HG02981 (cell line): Measurements from ENCODE around the gene NELFE.
"Not testable (repeated sequence)": the region's sequence is repeated elsewhere in the genome, so short reads cannot be mapped to it uniquely, and the experiment has no call there.

Source experiments
- ATAC-seq: cut with Tn5 transposase; IDR thresholded peaks from one replicate; pipeline ENCODE4 v1.9.1; 2021; ENCODE audit warnings: mild to moderate bottlenecking, moderate library complexity; ENCODE audit not compliant: unreplicated experiment

Gene NELFE

DNA sequence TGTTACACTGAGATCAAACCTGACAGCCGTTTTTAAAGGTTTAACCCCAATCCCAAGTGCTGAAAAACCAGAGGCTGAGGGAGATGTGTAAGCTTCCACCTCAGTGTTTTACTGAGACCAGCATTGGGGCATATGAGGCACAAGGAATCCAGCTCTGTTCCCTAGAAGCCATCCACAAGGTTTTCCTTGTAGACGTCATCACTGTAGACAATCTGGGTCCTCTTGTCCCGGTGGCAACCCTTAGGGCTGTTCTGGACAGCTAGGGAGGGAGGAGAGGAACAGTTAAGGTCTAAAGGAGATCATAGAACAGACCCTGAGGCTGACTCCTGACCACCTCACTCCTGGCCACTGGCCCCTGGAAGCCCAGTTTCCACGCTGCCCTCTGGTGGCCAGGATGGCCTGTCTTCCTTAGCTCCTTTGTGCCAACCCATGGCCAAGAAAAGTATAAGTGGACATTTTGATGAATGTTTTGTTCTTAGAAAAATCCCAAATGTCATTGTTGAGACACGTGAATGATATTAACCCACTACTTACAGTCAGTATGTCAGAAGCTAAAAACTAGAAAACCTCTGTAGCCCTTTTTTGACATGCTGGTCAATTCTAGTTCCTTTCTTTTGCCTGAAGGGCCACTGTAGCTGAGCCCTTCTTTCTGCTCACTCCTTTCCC is 6.5 kb downstream of the NELFE start:
- no peak for ATAC-seq

DNA sequence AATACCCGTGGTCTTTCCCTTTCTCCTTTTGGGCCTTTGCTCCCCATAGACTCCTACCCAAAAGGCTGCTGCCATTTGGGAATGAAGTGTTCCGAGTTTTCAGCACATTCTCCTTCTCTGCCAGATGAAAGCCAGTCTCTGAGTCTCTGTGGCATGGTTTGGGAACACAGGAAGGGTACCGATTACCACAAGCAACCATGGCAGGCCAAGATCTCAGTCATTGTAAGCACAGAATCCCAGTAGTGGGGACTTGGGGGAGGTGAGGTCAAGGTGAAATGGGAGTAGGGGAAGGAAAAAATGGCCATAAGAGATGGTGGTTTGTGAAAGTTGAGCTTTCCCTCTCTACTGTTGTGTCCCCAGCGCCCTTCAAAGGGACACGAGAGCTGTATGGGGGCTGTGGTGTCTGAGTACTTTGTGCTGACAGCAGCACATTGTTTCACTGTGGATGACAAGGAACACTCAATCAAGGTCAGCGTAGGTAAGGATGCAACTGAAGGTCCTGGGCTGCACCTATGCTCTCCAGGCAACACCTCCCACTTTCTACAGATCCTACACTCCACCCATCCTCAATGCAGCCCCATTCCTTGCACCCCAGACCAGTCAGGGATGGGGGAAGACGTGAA is 8.7 kb downstream of the NELFE start:
- ATAC-seq = no peak

DNA sequence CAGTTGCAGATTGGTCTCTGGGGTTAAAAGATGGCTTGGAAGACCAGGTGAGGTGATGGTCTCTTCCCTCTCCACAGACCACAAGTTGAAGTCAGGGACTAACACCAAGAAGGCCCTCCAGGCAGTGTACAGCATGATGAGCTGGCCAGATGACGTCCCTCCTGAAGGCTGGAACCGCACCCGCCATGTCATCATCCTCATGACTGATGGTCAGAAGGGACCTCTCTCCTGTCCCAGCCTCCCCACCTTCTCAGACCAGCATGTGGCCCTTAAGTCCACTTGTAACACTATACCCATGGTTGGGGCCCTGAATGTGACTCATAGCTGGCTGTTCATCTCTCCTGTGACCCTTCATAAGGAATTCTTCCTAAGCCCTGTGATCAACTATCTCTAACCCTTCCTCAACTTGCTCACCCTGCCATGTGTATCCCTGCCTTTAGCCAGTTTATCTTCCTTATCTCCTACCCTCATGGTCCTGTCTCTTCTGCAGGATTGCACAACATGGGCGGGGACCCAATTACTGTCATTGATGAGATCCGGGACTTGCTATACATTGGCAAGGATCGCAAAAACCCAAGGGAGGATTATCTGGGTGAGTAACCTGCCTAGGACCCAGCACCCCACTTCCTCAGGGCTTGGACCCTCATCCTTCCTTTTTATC is 9.9 kb downstream of the NELFE start:
- no peak for ATAC-seq

DNA sequence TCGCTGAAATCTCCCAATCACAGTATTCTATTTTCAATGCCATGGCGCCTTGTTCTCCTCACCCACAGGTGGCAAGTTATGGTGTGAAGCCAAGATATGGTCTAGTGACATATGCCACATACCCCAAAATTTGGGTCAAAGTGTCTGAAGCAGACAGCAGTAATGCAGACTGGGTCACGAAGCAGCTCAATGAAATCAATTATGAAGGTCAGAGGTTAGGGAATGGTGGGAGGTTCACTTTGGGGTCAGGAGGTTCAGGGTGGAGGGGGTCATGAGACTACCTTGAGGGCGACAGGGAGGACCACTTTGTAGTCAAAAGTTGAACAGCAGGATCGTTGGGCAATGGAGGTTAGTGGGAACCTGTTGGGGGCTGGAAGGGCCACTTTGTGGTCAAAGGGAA is 10.5 kb downstream of the NELFE start:
- ATAC-seq = no peak

DNA sequence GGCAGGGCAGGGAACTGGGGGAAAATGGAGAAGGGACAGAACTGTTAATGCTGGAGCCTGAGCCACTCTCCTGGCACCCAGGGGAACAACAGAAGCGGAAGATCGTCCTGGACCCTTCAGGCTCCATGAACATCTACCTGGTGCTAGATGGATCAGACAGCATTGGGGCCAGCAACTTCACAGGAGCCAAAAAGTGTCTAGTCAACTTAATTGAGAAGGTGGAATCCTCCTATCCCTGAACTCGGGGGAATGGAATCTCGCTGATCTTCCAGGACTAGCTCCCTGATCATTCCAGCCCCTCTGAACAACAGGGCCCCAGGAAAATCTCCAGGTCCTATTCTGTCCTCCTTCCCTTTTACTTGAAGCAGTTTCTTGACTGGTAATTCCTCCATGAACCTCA is 10.9 kb downstream of the NELFE start:
- ATAC-seq = no peak

DNA sequence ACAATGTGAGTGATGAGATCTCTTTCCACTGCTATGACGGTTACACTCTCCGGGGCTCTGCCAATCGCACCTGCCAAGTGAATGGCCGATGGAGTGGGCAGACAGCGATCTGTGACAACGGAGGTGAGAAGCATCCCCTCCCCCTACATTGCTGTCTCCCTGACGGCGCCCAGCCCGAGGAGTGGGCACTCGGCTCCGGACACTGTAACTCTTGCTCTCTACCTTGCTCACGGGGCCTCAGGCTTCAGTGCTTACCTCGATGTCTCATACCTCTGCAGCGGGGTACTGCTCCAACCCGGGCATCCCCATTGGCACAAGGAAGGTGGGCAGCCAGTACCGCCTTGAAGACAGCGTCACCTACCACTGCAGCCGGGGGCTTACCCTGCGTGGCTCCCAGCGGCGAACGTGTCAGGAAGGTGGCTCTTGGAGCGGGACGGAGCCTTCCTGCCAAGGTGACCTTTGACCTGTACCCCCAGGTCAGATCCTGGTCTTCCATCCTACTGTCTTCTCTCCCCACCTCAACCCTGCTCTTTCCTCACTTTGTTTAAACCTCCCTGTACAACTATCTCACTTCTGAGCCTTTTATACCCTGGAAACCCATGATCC is 11.6 kb downstream of the NELFE start:
- ATAC-seq = no peak

DNA sequence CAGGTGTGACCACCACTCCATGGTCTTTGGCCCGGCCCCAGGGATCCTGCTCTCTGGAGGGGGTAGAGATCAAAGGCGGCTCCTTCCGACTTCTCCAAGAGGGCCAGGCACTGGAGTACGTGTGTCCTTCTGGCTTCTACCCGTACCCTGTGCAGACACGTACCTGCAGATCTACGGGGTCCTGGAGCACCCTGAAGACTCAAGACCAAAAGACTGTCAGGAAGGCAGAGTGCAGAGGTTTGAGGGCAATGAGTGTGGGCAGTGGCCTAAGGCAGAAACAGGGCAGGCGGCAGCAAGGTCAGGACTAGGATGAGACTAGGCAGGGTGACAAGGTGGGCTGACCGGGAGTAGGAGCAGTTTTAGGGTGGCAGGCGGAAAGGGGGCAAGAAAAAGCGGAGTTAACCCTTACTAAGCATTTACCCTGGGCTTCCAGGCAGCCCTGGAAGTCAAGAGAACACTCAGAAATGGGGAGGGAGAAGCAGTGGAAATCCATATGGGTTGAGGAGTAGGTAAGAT is 12.3 kb downstream of the NELFE start:
- no peak for ATAC-seq

DNA sequence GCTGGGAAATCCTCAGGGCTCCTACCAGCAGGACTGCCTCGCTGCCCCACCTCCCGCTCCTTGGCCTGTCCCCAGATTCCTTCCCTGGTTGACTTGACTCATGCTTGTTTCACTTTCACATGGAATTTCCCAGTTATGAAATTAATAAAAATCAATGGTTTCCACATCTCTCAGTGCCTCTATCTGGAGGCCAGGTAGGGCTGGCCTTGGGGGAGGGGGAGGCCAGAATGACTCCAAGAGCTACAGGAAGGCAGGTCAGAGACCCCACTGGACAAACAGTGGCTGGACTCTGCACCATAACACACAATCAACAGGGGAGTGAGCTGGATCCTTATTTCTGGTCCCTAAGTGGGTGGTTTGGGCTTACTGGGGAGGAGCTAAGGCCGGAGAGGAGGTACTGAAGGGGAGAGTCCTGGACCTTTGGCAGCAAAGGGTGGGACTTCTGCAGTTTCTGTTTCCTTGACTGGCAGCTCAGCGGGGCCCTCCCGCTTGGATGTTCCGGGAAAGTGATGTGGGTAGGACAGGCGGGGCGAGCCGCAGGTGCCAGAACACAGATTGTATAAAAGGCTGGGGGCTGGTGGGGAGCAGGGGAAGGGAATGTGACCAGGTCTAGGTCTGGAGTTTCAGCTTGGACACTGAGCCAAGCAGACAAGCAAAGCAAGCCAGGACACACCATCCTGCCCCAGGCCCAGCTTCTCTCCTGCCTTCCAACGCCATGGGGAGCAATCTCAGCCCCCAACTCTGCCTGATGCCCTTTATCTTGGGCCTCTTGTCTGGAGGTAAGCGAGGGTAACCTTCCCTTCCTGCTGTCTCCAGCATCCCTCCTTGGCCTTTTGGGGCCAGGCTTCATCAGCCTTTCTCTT is 13.0 kb downstream of the NELFE start, which contains the start of gene CFB:
Gene CFB (plus strand): TSS at position 589 of the 863 bp plus-strand sequence. CDS start 127 bp downstream, at position 716.
- no peak for ATAC-seq

DNA sequence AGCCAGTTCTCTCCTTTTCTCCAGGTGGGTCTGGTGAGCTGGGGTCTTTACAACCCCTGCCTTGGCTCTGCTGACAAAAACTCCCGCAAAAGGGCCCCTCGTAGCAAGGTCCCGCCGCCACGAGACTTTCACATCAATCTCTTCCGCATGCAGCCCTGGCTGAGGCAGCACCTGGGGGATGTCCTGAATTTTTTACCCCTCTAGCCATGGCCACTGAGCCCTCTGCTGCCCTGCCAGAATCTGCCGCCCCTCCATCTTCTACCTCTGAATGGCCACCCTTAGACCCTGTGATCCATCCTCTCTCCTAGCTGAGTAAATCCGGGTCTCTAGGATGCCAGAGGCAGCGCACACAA is 13.6 kb downstream of the NELFE start:
- no peak for ATAC-seq

DNA sequence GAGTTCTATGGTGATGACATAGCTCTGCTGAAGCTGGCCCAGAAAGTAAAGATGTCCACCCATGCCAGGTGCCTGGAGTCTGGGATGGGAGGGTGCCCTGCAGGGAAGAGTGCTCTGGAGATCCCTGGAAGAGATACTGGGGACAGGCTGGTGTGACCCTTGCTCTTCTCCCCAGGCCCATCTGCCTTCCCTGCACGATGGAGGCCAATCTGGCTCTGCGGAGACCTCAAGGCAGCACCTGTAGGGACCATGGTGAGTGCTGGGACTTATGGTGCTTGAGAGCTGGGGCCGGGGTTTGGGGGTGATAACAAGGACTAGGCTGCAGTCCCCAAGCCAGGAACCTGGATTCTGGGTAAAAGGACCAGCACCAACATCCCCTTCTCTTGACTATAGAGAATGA is 15.0 kb downstream of the NELFE start:
- ATAC-seq = no peak

DNA sequence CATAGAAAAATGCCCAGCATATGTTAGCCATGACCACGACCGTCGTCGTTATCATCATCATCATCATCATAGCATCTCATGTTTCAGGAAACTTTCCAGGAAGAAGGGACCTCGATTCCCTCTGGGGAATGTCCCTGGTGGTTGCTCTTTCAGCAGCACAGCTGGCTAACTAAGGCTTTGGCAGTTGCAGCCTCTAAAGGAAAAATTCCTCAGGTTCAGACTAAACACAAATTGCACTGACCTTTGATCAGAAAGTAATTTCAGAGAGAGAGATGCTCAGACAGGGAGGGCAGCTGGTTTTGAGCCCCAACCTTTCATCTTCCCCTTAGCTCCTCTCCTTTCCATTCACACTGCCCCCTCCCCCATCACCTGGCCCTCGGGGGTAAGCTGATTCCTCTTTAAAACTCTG is 18.5 kb downstream of the NELFE start:
- no peak for ATAC-seq

DNA sequence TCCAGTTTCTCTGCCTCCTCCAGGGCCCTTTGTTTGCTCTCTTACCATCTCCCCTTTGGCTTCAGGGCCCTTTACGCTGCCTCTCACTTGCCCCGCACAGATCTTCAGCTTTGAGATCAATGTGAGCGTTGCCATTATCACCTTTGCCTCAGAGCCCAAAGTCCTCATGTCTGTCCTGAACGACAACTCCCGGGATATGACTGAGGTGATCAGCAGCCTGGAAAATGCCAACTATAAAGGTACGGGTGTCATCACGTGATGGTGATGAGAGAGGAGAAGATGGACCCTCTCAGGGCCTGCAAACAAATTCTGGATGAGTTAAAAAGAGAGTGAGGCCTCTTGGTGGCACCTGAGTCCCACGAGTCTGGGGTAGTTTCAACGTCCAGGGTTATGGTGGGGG is 22.9 kb downstream of the NELFE start:
- ATAC-seq = no peak

DNA sequence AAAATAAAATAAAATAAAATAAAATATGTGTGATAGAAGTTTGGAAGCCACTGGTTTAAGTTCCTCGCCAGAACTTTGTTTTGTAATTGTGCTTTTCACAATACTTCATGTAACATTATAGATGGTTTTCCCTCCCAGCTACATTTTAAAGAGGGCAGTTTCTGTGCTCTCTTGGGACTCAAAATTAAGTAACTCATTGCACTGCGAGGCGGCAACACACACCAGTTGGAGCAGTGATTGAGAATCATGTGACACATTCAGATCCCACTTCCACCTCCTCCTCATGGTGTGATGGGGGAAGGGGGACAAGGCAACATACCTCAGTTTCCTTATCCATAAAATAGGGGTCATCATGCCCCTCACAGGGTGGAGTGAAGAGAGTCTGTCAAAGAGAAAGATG is 23.8 kb downstream of the NELFE start:
- no peak for ATAC-seq

DNA sequence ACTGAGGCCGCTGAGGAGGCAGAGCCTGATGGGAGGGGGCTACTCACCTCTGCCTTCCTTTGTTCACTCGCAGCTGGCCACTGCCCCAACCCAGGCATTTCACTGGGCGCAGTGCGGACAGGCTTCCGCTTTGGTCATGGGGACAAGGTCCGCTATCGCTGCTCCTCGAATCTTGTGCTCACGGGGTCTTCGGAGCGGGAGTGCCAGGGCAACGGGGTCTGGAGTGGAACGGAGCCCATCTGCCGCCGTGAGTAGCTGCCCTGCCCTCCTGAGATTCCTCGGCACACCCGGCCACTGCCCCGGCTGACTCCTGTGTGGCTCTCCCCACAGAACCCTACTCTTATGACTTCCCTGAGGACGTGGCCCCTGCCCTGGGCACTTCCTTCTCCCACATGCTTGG is 25.2 kb downstream of the NELFE start:
- ATAC-seq = no peak

DNA sequence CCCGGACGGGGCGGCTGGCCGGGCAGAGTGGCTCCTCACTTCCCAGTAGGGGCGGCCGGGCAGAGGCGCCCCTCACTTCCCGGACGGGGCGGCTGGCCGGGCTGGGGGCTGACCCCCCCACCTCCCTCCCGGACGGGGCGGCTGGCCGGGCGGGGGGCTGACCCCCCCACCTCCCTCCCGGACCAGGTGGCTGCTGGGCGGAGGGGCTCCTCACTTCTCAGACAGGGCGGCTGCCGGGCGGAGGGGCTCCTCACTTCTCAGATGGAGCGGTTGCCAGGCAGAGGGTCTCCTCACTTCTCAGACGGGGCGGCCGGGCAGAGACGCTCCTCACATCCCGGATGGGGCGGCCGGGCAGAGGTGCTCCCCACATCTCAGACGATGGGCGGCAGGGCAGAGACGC is 26.6 kb downstream of the NELFE start:
- ATAC-seq = not testable (repeated sequence)

DNA sequence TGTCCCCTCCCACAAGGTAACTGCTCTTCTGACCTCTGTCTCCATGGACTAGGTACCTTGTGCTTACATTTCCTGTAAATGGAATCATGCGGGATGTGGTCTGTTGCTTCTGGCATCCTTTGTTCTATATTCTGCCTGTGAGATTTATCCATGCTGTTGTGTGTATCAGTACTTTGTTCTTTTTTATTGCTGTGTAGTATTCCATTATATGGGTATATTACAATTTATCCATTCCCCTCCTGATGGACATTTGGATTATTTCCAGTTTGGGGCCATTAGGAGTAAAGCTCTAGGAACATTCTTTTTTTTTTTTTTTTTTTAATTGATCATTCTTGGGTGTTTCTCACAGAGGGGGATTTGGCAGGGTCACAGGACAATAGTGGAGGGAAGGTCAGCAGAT is 27.8 kb downstream of the NELFE start:
- no peak for ATAC-seq

DNA sequence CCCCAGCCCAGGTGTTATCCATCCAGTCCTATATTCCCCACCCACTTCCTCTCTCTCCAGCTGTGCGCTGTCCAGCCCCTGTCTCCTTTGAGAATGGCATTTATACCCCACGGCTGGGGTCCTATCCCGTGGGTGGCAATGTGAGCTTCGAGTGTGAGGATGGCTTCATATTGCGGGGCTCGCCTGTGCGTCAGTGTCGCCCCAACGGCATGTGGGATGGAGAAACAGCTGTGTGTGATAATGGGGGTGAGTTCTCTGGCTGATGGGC is 30.2 kb downstream of the NELFE start:
- no peak for ATAC-seq

DNA sequence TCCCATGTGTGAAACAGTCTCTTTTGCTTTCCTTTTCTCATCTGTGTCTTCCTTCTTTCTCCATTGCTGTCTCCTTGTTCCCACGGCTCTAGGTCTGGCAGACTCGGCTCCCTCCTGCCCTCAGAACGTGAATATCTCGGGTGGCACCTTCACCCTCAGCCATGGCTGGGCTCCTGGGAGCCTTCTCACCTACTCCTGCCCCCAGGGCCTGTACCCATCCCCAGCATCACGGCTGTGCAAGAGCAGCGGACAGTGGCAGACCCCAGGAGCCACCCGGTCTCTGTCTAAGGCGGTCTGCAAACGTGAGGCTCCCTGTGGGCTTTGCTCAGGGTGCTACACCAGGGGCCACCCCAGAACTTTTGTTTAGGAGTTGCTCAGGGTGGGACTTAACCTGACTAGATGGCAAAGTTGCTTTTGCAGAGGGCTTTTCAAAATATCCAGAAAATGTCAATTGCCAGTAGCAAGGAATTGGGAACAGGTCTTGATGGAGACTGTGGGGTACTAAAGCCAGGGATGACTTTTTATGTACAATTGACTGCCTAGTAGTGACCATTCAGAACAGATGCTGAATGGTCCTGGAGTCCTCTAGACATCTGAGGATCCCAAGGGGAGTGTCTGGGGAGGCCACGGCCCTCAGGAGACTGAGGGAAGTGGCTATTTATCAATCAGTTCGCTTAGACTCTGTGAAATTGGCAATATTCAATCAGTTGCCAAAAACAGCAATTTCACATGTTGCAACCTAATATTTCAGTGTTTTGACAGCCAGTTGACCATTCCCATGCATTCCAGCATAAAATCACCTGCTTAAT is 30.7 kb downstream of the NELFE start:
- no peak for ATAC-seq

DNA sequence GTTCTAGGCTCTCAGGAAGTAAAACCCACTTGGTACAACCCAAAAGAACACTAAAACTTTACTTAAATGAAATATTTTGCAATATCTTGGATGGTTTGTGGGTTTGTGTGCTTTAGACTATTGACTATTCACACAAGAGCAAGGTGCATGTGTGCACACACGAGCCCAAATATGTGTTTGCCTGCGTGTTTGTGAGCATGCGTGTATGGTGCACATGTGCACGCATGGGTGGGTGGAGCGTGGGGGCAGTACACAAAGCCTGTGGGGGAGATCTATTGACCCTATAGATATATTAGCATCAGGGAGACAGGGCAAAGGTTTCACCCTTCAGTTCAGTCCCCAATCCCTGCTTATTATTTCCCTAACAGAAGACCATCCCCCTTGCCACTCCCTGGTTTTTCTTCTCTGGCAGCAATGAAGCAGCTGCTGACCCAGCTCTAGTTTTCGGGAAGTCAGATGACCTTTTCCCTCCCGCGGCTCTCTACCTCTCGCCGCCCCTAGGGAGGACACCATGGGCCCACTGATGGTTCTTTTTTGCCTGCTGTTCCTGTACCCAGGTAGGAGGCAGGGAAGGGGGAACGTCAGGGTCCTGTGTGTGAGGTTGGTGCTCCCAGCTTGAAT is 31.4 kb downstream of the NELFE start, which contains the start of gene C2:
Gene C2 (plus strand): TSS at position 476 of the 621 bp plus-strand sequence. CDS start 36 bp downstream, at position 512.
- ATAC-seq = no peak

DNA sequence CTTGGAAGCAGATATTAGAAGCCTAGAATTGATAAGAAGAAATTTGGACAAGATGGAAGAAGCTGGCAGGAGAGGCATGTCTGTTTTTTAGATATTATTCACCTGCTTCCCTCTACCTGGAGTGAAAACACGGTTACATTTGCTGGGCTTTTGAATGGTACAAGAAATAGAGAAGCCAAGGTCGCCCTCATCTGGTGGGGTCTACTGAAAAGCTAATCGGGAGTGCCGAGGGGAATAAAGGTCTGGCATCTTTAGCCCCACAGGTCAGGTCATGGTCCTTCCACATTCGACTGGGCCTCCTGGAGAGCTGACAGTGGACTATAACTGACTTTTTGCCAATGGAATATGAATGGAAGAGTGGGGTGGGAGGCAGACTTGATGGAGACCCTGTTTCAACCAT is 35.8 kb downstream of the NELFE start:
- no peak for ATAC-seq
